GM12891 (cell line): ENCODE measurements around the gene PHPT1.
A peak's percentile ranks its signal among the peaks of the same experiment; 100 is the strongest.

Experiments
- PAX5 ChIP-seq: IDR thresholded peaks from 2 replicates; pipeline ENCODE4 v1.6.1; 2011; ENCODE audit warnings: low read length, moderate library complexity, mild to moderate bottlenecking; ENCODE audit not compliant: insufficient read depth, severe bottlenecking
- POLR2A ChIP-seq: IDR thresholded peaks from 2 replicates; pipeline ENCODE4 v1.6.1; 2011; ENCODE audit warnings: low read depth, low read length, control low read depth
- POLR2AphosphoS5 ChIP-seq: IDR thresholded peaks from 2 replicates; pipeline ENCODE4 v1.6.1; 2011; ENCODE audit warnings: low read depth, low read length, control low read depth
- SPI1 ChIP-seq: IDR thresholded peaks from 2 replicates; pipeline ENCODE4 v1.6.1; 2011; ENCODE audit warnings: low read depth, low read length, control low read depth
- TAF1 ChIP-seq: IDR thresholded peaks from 2 replicates; pipeline ENCODE4 v1.6.1; 2011; ENCODE audit warnings: low read depth, low read length, control low read depth

- TF ChIP-seq POLR2AphosphoS5 (peak; percentile 40; the same call in 1 of the 2 replicates), POLR2A (no peak; the same call in 1 of the 2 replicates), TAF1 (no peak), SPI1 (no peak), PAX5 (no peak)
Observed at GRCh38 chr9:136860529-136860928, 11.3 kb downstream of the PHPT1 start.
